ENCODE data around the gene ZNF232.
"Not testable (repeated sequence)": the region's sequence is repeated elsewhere in the genome, so short reads cannot be mapped to it uniquely, and the experiment has no call there.

Gene ZNF232

GRCh38 chr17:5123343-5124124 is 11.9 kb upstream of the ZNF232 start:
- DNase-seq (ENCODE audit: low read depth in 1 of 2, low spot score in 1 of 2), result no peak
- in situ Hi-C loops (cut with HindIII; ENCODE audit: low pct_unique_long_range_greater_than_20kb, low sequenced_read_pairs), result no loop called here
- no peak for TF ChIP-seq JUND (IDR thresholded peaks at IDR 0.05; ENCODE audit: low read depth)

GRCh38 chr17:5122586-5123342 is 11.1 kb upstream of the ZNF232 start:
- in situ Hi-C loops (cut with HindIII; ENCODE audit: low pct_unique_long_range_greater_than_20kb, low sequenced_read_pairs), result no loop called here
- DNase-seq (ENCODE audit: low read depth in 1 of 2, low spot score in 1 of 2), result no peak
- TF ChIP-seq JUND (IDR thresholded peaks at IDR 0.05; ENCODE audit: low read depth), result no peak

- DNase-seq (ENCODE audit: low read depth in 1 of 2, low spot score in 1 of 2); in situ Hi-C loops (cut with HindIII; ENCODE audit: low pct_unique_long_range_greater_than_20kb, low sequenced_read_pairs): not testable (repeated sequence)
Measured at GRCh38 chr17:5122056-5122455, 10.4 kb upstream of the ZNF232 start.

GRCh38 chr17:5121186-5121841 is 9.6 kb upstream of the ZNF232 start:
- DNase-seq (ENCODE audit: low read depth in 1 of 2, low spot score in 1 of 2), result no peak
- in situ Hi-C loops (cut with HindIII; ENCODE audit: low pct_unique_long_range_greater_than_20kb, low sequenced_read_pairs), result no loop called here
- no peak for TF ChIP-seq JUND (IDR thresholded peaks at IDR 0.05; ENCODE audit: low read depth)

- in situ Hi-C loops (cut with HindIII; ENCODE audit: low pct_unique_long_range_greater_than_20kb, low sequenced_read_pairs); DNase-seq (ENCODE audit: low read depth in 1 of 2, low spot score in 1 of 2): not testable (repeated sequence)
Measured at GRCh38 chr17:5120436-5121185, 8.9 kb upstream of the ZNF232 start.

- no peak for DNase-seq (ENCODE audit: low read depth in 1 of 2, low spot score in 1 of 2)
- in situ Hi-C loops (cut with HindIII; ENCODE audit: low pct_unique_long_range_greater_than_20kb, low sequenced_read_pairs), result no loop called here
- TF ChIP-seq JUND (IDR thresholded peaks at IDR 0.05; ENCODE audit: low read depth), result no peak
Measured at GRCh38 chr17:5120036-5120435, 8.4 kb upstream of the ZNF232 start.

GRCh38 chr17:5118219-5118618 is 6.5 kb upstream of the ZNF232 start:
- TF ChIP-seq JUND (IDR thresholded peaks at IDR 0.05; ENCODE audit: low read depth), result no peak
- in situ Hi-C loops (cut with HindIII; ENCODE audit: low pct_unique_long_range_greater_than_20kb, low sequenced_read_pairs), result no loop called here
- no peak for DNase-seq (ENCODE audit: low read depth in 1 of 2, low spot score in 1 of 2)

- in situ Hi-C loops (cut with HindIII; ENCODE audit: low pct_unique_long_range_greater_than_20kb, low sequenced_read_pairs), result no loop called here
- DNase-seq (ENCODE audit: low read depth in 1 of 2, low spot score in 1 of 2), result no peak
- no peak for TF ChIP-seq JUND (IDR thresholded peaks at IDR 0.05; ENCODE audit: low read depth)
Measured at GRCh38 chr17:5115673-5116651, 4.3 kb upstream of the ZNF232 start, which contains the start of gene USP6. Gene USP6, plus strand, starts transcription at chr17:5116032. Its CDS starts 14,336 bp downstream, at chr17:5130368.

GRCh38 chr17:5110816-5111215 is 862 bp downstream of the ZNF232 start:
- TF ChIP-seq JUND (IDR thresholded peaks at IDR 0.05; ENCODE audit: low read depth), result no peak
- DNase-seq (ENCODE audit: low read depth in 1 of 2, low spot score in 1 of 2), result no peak
- in situ Hi-C loops (cut with HindIII; ENCODE audit: low pct_unique_long_range_greater_than_20kb, low sequenced_read_pairs), result no loop called here

GRCh38 chr17:5100832-5101231 is 10.8 kb downstream of the ZNF232 start:
- TF ChIP-seq JUND (IDR thresholded peaks at IDR 0.05; ENCODE audit: low read depth), result no peak
- in situ Hi-C loops (cut with HindIII; ENCODE audit: low pct_unique_long_range_greater_than_20kb, low sequenced_read_pairs), result no loop called here
- no peak for DNase-seq (ENCODE audit: low read depth in 1 of 2, low spot score in 1 of 2)

GRCh38 chr17:5099271-5099670 is 12.4 kb downstream of the ZNF232 start:
- no peak for DNase-seq (ENCODE audit: low read depth in 1 of 2, low spot score in 1 of 2)
- no peak for TF ChIP-seq JUND (IDR thresholded peaks at IDR 0.05; ENCODE audit: low read depth)
- in situ Hi-C loops (cut with HindIII; ENCODE audit: low pct_unique_long_range_greater_than_20kb, low sequenced_read_pairs), result no loop called here
